ENCODE results near the gene FOXJ3. TPM values are rescaled to one million over a fixed set of nuclear protein-coding genes. Genes with fewer than 3 reads are reported as not detected.
A peak's percentile ranks its signal among the peaks of the same experiment; 100 is the strongest.

The FOXJ3 gene
- total RNA-seq (2014; rRNA removed; shearing (Covaris generic)) (23.1 and 23.6 TPM in 2 replicates), polyA plus RNA-seq (2016; fragmentation: Nextera tagmentation; extraction: Ambion mirVana) (15.9 and 16.3 TPM in 2 replicates)

GRCh38 chr1:42335050-42335808 is at the start of gene FOXJ3:
TSS of gene FOXJ3 (minus strand) at chr1:42335235. CDS start at chr1:42311093, 24,142 bp downstream.
- Histone ChIP-seq H3K4me3 (peak within 1 kb of the TSS; percentile 89), H3K9me3 (ENCODE audit: low read depth) (no peaks in the 10 kb centered on the region), H3K27me3 (replicated peaks; ENCODE audit: insufficient read depth) (no peaks in the 10 kb centered on the region), H3K36me3 (ENCODE audit: low read depth) (no peaks in the 10 kb centered on the region), H3K27ac (peak within 1 kb of the TSS; percentile 85), H3K9ac (peak within 1 kb of the TSS; percentile 91), H3K4me1 (ENCODE audit: insufficient read depth) (peaks cover 27% of the 10 kb centered on the region), H2AFZ (peak within 1 kb of the TSS; percentile 93), H3K79me2 (ENCODE audit: insufficient read depth) (peaks cover 46% of the 10 kb centered on the region), H3K4me2 (ENCODE audit: unreplicated experiment) (peak within 1 kb of the TSS; percentile 99), H3F3A (ENCODE audit: insufficient read depth) (peaks cover 15% of the 10 kb centered on the region; the same call in 1 of the 2 replicates), H4K20me1 (ENCODE audit: insufficient read depth) (peaks cover 14% of the 10 kb centered on the region; the same call in 1 of the 2 replicates), H3K9me2 (ENCODE audit: insufficient read depth) (no peaks in the 10 kb centered on the region)
- WGBS, 2 experiments (ENCODE audit: low coverage in 1 of 2, low lambda C conversion rate in 2 of 2, missing lambda C conversion rate in 2 of 2), result 0 to 1% methylated on average over 40 to 41 of the region's 79 CpGs
- in situ Hi-C loops (cut with MboI), result no loop called here
- TF ChIP-seq EZH2phosphoT487 (IDR thresholded peaks at IDR 0.05; ENCODE audit: insufficient read depth, low read depth) (no peak), EZH2 (IDR thresholded peaks at IDR 0.05; ENCODE audit: insufficient read depth, poor library complexity, severe bottlenecking) (no peak)
- peak; percentile 97 for DNase-seq

- H3K27ac ChIP-seq, result no peak overlapping the region
- H4K20me1 ChIP-seq (ENCODE audit: insufficient read depth), result no peaks in the 10 kb centered on the region
- WGBS, 2 experiments (ENCODE audit: low coverage in 1 of 2, low lambda C conversion rate in 2 of 2, missing lambda C conversion rate in 2 of 2), result 8% methylated on average over 8 of the region's 8 CpGs
- H3K27me3 ChIP-seq (replicated peaks; ENCODE audit: insufficient read depth), result peaks cover 26% of the 10 kb centered on the region
- in situ Hi-C loops (cut with MboI), result no loop called here
- no peaks in the 10 kb centered on the region for H3K36me3 ChIP-seq (ENCODE audit: low read depth)
- H3K79me2 ChIP-seq (ENCODE audit: insufficient read depth), result no peaks in the 10 kb centered on the region
- H3K9ac ChIP-seq, result no peak overlapping the region
- no peaks in the 10 kb centered on the region for H3K4me1 ChIP-seq (ENCODE audit: insufficient read depth)
- H3K9me2 ChIP-seq (ENCODE audit: insufficient read depth), result no peaks in the 10 kb centered on the region
- no peak for DNase-seq
- H2AFZ ChIP-seq, result 0 out of 2 replicates have a peak overlapping the region, but pooled peaks have one; percentile 39
- no peaks in the 10 kb centered on the region for H3K9me3 ChIP-seq (ENCODE audit: low read depth)
- peak overlapping the region; percentile 55 for H3K4me3 ChIP-seq
- H3K4me2 ChIP-seq (ENCODE audit: unreplicated experiment), result no peak overlapping the region
- no peaks in the 10 kb centered on the region for H3F3A ChIP-seq (ENCODE audit: insufficient read depth)
- TF ChIP-seq EZH2 (IDR thresholded peaks at IDR 0.05; ENCODE audit: insufficient read depth, poor library complexity, severe bottlenecking) (peak; percentile 93), EZH2phosphoT487 (IDR thresholded peaks at IDR 0.05; ENCODE audit: insufficient read depth, low read depth) (no peak)
Measured at GRCh38 chr1:42381280-42381673, 46.2 kb upstream of the FOXJ3 start.

- Histone ChIP-seq H3F3A (ENCODE audit: insufficient read depth) (no peaks in the 10 kb centered on the region), H2AFZ (peak within 1 kb of the TSS; percentile 39; the same call in 1 of the 2 replicates), H3K27ac (no peak within 1 kb of the TSS), H3K4me3 (peak within 1 kb of the TSS; percentile 55), H3K9me2 (ENCODE audit: insufficient read depth) (no peaks in the 10 kb centered on the region), H3K79me2 (ENCODE audit: insufficient read depth) (no peaks in the 10 kb centered on the region), H3K36me3 (ENCODE audit: low read depth) (no peaks in the 10 kb centered on the region), H3K4me1 (ENCODE audit: insufficient read depth) (no peaks in the 10 kb centered on the region), H4K20me1 (ENCODE audit: insufficient read depth) (no peaks in the 10 kb centered on the region), H3K4me2 (ENCODE audit: unreplicated experiment) (peak within 1 kb of the TSS; percentile 62), H3K9me3 (ENCODE audit: low read depth) (no peaks in the 10 kb centered on the region), H3K9ac (no peak within 1 kb of the TSS), H3K27me3 (replicated peaks; ENCODE audit: insufficient read depth) (peaks cover 26% of the 10 kb centered on the region)
- in situ Hi-C loops (cut with MboI), result no loop called here
- DNase-seq, result peak; percentile 61
- WGBS, 2 experiments (ENCODE audit: low coverage in 1 of 2, low lambda C conversion rate in 2 of 2, missing lambda C conversion rate in 2 of 2), result 1 to 2% methylated on average over 25 to 64 of the region's 101 CpGs
- TF ChIP-seq EZH2phosphoT487 (IDR thresholded peaks at IDR 0.05; ENCODE audit: insufficient read depth, low read depth), result no peak
- no peak for TF ChIP-seq EZH2 (IDR thresholded peaks at IDR 0.05; ENCODE audit: insufficient read depth, poor library complexity, severe bottlenecking)
Measured at GRCh38 chr1:42380586-42381279, 45.7 kb upstream of the FOXJ3 start, which contains the start of gene RIMKLA. TSS of gene RIMKLA (plus strand) at chr1:42380792. CDS start at chr1:42380935, 143 bp downstream.

- Histone ChIP-seq H3K9me2 (ENCODE audit: insufficient read depth) (no peaks in the 10 kb centered on the region), H3K27ac (no peak overlapping the region), H4K20me1 (ENCODE audit: insufficient read depth) (no peaks in the 10 kb centered on the region), H3K9ac (no peak overlapping the region), H3K27me3 (replicated peaks; ENCODE audit: insufficient read depth) (peaks cover 26% of the 10 kb centered on the region), H3K79me2 (ENCODE audit: insufficient read depth) (no peaks in the 10 kb centered on the region), H3K4me2 (ENCODE audit: unreplicated experiment) (peak overlapping the region; percentile 62), H3K9me3 (ENCODE audit: low read depth) (no peaks in the 10 kb centered on the region), H3F3A (ENCODE audit: insufficient read depth) (no peaks in the 10 kb centered on the region), H3K4me3 (peak overlapping the region; percentile 55), H3K36me3 (ENCODE audit: low read depth) (no peaks in the 10 kb centered on the region), H2AFZ (peak overlapping the region; percentile 1; the same call in 1 of the 2 replicates), H3K4me1 (ENCODE audit: insufficient read depth) (no peaks in the 10 kb centered on the region)
- peak; percentile 57 for DNase-seq
- WGBS, 2 experiments (ENCODE audit: low coverage in 1 of 2, low lambda C conversion rate in 2 of 2, missing lambda C conversion rate in 2 of 2), result 2 to 10% methylated on average over 9 to 26 of the region's 34 CpGs
- no peak for TF ChIP-seq EZH2 (IDR thresholded peaks at IDR 0.05; ENCODE audit: insufficient read depth, poor library complexity, severe bottlenecking)
- no peak for TF ChIP-seq EZH2phosphoT487 (IDR thresholded peaks at IDR 0.05; ENCODE audit: insufficient read depth, low read depth)
- in situ Hi-C loops (cut with MboI), result no loop called here
Measured at GRCh38 chr1:42379794-42380585, 45.0 kb upstream of the FOXJ3 start.

All from GM23248 (cell line).